Measurements from ENCODE around the gene ACTN2.

The ACTN2 gene

DNA sequence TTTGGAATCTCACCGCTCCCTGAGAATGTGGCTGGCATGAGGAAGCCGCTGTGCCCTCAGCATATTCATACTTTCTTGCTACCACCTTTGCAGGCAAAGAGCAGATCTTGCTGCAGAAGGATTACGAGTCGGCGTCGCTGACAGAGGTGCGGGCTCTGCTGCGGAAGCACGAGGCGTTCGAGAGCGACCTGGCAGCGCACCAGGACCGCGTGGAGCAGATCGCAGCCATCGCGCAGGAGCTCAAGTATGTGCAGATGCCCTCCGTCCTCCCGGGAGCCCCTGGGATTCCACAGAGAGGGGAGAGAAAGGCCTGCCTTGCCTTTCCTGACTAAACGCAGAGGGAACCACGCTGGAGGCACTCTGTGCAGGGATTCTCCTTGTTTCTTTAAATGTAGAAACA lies 58.2 kb downstream of the ACTN2 start:
- DNase-seq, result no peak

DNA sequence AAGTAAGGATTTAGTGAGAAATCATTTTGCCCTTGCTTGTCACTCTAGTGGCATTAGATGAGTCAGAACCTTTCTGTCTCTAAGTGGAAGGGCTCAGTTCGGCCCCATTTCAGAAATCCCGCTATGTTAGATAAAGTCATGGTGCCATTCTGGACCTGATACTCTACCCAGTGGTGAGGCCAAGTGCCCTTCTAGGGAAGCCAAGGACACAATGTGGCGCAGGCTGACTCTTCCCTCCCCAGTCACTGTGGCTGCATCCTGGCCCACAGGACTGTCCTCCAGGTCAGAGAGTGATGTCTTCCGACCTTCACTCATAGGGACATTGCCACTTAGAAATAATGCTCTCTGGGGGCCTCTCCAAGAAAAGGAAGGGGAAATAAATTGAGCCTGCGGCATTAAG lies 60.5 kb downstream of the ACTN2 start:
- DNase-seq, result no peak

DNA sequence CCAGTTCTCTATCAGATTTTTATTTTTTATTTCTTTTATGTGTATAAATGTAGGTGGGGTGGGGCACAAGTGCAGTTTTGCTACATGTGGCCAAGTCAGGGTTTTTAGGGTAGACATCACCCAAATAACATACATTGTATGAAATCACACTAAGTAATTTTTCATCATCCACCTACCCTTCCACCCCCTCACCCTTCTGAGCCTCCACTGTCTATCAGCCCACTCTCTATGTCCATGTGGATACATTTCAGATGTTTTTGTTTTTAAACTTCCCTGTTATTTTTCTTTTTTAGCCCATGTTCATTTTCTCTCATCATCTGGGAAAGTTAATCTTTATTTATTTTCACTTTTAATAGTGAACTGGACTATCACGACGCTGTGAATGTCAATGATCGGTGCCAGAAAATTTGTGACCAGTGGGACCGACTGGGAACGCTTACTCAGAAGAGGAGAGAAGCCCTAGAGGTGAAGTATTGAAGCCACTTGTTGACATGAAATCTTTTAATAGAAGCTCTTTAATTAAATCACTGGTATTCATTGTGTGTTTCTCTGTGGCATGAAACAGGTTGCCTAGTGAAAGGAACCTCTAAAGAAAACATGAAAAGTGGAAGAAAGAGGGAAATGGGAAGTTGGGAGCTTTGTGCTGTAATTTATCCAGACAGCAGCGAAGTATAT lies 61.1 kb downstream of the ACTN2 start:
- DNase-seq, result no peak

DNA sequence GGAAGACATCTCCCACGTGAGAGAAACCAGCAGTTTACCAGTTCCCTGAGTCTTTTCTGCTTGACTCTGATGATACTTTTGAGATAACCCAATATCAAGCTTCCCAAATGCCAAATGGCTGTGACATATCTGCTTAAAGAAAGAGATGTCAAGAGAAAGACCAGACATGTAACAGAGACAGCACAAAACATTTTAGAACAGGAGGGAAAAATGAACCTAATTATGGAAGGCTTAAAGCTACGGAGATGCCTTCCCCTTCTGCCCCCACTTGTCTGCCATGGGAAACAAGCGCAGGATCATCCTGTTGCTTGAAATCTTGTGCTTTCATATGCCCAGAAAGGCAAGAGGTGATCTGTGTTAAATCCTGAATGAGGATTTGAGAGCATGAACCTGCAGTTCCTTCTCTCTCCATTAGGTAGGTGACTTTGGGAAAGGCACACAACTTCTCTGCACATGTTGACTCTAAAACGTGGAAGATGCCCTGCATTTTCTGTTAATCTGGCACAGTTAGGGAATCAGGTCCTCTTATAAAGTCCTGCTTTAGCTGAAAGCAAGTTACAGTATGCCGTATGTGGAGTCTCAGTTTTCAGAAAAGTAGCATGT lies 62.1 kb downstream of the ACTN2 start:
- DNase-seq, result no peak

DNA sequence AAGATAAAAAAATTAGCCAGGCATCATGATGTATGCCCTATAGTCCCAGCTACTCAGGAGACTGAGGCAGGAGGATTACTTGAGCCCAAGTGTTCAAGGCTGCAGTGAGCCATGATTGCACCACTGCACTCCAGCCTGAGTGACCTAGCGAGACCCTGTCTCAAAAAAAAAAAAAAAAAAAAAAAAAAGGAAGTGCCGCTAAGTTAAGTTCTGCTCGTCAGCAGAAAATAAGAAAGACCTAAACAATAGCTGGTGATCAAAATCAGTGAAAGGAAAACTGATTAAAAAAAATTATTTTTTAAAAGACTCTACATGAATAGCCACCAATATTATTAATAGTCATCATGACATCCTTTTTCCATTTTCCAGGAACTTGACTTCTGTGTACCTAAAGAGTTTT lies 64.6 kb downstream of the ACTN2 start:
- no peak for DNase-seq

DNA sequence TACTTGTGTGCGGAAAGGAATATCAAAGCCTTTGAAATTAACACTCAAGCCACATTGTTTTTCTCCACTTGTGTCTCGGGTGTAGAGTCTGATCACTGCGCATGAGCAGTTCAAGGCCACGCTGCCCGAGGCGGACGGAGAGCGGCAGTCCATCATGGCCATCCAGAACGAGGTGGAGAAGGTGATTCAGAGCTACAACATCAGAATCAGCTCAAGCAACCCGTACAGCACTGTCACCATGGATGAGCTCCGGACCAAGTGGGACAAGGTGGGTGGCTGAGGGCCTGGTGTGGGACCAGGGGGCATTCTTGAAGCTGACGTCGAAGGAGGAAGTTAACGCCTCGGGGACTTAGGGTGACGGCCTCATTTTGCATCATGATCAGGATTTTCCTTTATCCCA lies 65.1 kb downstream of the ACTN2 start:
- DNase-seq, result no peak

DNA sequence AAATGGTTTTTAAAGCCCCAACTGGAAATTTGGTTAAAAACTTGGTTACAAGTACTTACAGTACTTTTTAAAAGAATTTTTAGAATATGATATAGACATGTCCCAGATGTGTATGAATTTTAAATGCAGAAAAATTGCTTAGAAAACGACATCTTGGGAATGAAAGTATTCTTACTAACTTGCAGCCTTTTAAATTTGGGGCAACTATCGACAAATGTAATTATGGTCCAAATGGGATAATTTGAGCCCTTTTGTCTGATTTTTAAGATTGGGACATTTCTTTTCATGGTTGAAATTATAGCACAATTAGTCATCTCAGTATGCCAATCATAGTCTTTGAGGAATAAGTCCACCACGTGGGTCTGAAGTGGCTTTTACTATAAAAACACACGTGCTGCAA lies 65.6 kb downstream of the ACTN2 start:
- no peak for DNase-seq

DNA sequence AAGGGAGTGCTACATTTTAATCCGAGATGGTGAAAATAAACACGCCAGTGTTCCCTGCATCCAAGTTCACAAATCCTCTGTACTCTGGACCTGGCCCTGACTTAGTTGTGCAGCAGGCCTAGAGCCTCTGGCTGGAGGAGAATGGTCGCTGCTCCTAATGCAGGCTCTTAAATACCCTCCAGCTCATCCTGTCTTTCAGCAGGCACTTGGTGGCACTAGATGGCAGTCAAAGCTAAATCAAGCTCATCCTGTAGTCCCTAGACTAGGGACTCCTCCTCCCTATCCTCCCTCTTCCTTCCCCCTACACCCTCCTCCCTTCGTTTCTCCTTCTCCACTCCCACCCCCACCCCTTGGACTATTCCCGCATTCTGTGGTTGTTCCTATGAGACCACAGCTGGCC lies 67.2 kb downstream of the ACTN2 start:
- DNase-seq, result no peak

DNA sequence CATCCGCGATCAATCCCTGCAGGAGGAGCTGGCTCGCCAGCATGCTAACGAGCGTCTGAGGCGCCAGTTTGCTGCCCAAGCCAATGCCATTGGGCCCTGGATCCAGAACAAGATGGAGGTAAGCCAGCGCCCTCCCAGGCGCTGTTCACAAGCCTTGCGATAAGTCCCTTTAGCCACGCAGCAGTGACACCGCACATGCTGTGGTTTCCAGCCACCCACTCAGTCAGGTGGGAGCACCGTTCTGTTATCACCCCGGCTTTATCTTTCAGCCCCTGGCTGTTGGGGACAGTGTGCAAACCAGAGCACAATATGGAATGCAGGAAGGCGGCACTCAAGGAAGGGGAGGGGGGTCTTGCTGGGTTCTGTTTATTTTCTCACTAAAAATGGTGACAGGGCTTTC lies 67.7 kb downstream of the ACTN2 start:
- no peak for DNase-seq

DNA sequence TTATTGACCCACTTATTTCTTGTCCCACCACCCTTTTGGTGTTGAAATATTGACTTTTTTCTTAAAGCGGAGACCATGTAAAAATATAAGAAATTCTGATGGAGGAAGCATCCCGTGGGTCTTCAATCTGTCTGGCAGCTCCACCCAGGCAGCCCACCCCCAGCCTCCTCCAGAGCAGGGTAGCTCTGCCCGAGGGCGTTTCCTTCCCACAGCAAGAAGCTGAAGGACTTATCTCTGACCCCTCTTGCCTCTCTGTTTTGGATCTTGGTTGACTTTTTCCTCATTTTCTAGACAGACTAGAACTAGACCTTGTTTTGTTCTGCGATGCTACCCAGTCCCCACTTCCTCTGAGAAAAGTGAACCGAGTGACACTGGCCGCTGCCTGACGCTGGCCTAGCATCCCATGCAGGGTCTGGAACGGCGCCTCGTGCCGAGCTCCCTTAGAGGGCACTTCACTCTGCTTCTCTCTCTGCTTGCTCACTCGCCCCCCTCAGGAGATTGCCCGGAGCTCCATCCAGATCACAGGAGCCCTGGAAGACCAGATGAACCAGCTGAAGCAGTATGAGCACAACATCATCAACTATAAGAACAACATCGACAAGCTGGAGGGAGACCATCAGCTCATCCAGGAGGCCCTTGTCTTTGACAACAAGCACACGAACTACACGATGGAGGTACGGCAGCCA lies 68.4 kb downstream of the ACTN2 start:
- DNase-seq, result no peak

DNA sequence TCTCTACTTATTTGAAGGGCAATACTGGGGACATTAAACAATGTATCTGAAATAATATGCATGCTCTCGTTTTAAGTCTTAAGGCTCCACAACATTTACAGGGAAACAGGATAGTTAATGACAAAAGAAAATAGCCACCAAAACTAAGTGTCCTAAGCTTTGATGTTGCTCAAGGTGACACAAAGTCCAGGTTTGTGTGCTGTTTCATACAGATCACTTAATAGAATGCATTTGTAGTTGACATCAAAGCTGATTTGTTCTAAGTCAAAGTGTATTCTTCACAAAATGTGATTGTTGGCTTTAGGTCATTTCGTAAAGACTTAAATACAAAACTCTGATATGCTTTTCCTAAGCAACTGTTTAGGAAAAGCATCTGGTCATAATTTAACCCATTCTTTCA lies 71.3 kb downstream of the ACTN2 start:
- no peak for DNase-seq

DNA sequence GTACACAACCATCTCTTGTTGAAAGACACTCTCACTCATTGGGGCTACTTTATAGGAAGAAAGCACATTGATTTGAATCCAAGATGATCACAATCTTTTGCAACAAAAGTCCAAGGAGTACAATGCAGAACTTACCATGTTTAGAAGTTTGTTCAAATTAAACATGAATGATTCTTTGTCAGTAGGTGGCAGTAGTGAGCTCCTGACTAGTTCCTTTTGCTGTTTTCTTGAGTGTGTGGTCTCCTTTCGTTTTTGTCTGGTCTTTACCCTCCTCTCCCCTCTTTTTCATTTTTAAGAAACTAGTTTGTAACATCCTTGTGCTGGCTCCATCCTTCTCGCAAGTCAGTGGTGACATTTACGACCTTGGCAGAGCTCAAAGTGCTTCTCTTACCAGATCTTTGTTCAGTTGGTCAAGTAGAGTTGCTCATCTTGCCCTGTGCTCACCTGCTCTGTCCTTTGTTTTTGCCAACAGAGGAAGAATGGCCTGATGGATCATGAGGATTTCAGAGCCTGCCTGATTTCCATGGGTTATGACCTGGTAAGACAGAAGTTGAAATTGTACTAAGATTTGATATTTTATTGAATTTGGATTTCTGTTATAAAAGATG lies 73.1 kb downstream of the ACTN2 start:
- no peak for DNase-seq

DNA sequence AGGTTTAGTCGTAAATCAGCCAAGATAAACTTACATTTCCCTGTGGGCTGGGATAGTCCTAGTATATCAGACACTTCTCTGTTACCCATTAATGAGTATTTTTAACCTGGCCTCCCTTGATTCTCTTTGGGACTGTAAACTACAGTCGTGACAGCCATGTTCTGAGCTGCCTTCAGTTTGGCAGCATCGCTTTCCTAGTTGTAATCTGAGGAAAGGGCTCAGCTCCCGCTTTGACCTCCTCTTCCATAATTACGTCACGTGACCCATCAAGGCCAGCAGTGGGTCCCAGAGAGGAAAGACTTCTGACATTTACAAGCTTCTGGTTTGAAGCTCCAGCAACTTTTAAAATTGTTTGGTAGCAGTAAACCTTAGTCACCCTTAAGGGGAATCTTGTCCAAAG lies 74.2 kb downstream of the ACTN2 start:
- DNase-seq, result no peak

DNA sequence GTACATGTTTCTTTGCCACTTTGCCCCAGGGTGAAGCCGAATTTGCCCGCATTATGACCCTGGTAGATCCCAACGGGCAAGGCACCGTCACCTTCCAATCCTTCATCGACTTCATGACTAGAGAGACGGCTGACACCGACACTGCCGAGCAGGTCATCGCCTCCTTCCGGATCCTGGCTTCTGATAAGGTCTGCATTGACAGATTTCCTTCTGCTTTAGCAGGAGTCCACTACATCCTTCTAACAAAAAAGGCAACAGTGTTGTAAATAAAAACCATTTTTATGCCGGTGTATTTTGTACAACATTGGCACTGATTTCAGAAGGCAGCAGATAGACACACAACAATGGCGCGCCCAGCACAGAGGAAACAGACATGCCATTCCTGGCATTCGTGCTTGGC lies 74.7 kb downstream of the ACTN2 start:
- no peak for DNase-seq

DNA sequence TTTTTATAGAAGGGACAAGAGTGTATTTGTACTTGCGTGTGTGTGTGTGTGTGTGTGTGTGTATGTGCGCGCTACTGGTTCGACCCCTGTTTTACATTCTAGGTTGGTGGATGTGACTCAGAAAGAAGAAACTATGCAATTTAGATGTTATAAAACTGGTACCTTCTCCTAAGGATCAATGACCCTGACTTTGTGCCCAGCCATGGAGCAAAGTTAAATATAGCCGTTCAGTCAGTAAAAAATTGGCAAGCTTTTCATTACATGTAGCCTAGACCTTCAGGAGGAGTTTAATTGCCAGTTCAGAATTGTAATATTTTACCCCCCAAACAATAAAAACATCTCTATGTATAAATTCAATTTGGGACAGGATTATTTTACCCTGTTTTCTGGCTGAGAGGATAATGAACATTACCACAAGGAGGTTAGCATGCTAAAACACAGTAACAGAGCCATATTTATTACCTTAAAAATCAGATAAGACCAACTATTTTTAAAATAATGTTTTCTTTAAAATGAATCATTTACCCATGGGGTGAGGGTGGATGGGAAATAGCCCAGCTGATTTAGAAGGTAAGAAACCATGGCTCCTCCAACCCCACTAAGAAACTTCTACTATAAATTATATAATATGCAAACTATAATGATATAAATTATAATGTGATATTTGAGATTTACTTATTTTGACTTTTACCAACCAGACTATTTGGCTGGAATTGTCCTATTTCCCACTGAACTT lies 75.3 kb downstream of the ACTN2 start:
- no peak for DNase-seq

DNA sequence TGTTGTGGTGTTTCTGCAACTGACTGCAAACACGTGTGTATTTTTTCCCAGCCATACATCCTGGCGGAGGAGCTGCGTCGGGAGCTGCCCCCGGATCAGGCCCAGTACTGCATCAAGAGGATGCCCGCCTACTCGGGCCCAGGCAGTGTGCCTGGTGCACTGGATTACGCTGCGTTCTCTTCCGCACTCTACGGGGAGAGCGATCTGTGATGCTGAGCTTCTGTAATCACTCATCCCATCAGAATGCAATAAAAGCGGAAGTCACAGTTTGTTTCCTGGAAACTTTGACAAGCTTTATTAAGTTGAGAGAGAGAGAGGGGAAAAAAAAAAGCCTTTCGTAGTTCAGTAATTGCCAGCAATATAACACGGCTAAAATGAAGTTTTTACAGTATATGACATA lies 76.1 kb downstream of the ACTN2 start:
- no peak for DNase-seq

DNA sequence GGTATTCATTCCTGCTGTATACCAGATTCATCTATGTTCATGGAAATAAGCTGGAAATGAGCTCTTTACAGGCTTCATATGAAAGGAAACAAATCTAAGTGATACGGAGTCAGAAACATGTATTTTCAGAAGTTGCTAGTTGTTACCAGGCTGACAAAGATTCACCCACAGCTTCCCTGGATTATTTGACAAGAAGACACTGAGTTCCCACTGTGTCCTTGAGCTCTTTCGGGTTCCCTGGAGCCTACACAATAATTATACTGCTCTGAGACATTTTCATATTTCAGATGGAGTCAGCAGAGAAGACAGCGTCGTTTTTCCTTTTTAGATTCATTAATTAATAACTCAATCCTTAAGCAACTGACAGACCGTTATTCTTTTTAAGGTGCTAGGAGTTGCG lies 79.5 kb downstream of the ACTN2 start:
- no peak for DNase-seq

DNA sequence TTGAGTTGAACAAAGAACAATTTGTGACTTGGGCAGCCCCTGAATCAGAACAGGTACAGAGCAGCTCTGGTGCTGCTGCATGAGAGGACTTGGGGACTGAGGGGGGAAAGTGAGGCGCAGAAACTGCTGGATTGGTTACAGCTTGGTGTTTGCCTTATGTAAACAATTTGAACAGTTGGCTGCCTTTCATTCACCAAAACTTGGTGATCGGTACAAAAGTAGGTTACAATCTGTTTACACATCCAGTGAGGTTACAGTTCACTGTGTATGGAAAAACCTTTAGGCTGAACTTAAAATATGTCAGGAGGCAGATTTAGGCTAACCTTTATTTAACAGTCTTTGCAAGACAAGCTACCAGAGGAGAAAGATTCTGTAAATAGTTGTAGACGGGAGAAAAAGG lies 80.2 kb downstream of the ACTN2 start:
- no peak for DNase-seq

DNA sequence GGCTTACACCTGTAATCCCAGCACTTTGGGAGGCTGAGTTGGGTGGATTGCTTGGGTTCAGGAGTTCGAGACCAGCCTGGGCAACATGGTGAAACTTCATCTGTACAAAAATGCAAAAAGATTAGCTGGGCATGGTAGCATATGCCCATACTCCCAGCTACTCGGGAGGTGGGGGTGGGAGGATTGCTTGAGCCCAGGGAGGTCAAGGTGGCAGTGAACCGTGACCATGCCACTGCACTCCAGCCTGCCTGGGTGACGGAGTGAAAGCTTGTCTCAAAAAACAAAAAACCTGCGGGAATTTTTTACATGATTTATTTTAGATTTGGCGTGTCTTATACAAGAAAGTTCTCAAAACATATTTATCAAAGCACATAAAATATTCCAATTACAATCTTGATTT lies 81.0 kb downstream of the ACTN2 start:
- DNase-seq, result no peak

DNA sequence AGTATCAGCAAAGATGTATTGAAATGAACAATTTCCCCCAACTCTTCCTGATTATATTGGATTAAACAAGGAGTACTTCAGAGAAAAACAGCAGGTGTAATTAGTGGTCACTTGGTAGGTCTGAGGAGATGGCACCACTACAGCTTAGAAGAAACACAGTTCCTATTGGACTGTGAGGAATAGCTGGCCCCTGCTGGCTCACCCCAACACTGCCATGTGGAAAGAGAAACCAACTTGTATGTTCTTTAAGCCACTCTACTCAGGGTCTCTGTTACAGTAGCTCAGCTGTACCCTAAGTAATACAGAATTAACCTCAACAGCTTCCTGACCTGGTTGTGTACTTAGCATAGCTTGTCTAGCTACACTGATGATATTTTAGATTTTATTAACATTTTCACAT lies 82.3 kb downstream of the ACTN2 start:
- no peak for DNase-seq

DNA sequence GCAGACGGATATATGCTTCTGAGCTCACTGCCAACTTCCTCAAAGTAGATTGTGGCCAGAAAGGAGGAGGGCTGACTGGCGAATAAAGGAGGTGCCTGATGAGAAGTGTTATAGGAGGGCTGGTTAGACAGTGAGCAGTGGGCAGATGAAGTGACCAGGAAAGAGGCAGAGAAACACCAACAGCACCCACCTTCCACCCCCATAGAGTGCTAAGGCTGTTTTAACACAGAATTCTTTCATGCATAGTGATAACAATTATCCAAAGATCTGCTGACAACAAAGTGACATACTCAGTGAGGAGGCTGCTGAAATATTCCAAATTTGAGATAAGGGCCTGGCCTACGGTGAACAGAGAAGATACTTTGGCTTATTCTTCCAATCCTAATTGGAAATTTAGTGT lies 87.6 kb downstream of the ACTN2 start:
- no peak for DNase-seq

DNA sequence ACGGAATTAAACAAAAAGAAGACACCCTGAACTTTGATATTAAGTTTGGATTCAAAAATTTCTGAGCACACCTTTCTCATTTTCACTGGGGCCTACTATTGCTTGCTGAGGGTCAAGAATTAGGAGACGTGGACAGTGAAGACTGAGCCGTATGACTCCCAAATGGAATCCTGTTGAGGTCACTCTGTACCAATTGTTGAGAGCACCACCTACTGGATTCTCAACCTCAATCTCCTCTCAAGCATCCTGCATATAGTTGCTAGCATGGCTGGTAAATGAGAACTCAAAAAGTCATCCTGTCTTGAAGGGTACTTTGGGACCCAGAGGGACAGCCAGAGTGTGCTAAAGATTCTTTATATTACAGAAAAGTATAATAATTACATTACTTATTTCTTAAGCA lies 88.6 kb downstream of the ACTN2 start:
- DNase-seq, result no peak

DNA sequence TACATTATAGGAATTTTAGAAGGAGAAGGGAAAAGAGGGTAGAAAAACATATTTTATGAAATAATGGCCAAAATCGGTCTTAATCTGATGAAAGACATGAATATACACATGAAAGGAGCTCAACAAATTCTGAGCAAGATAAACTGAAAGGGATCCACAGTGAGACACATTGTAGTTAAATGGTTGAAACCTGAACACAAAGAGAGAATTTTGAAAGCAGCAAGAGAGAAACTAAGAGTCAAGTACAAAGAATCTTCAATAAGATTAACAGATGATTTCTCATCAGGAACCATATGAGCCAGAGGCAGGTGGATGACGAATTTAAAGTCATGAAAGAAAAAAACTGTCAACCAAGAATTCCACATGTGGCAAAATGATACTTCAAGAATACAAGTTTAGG lies 93.0 kb downstream of the ACTN2 start:
- DNase-seq, result no peak

DNA sequence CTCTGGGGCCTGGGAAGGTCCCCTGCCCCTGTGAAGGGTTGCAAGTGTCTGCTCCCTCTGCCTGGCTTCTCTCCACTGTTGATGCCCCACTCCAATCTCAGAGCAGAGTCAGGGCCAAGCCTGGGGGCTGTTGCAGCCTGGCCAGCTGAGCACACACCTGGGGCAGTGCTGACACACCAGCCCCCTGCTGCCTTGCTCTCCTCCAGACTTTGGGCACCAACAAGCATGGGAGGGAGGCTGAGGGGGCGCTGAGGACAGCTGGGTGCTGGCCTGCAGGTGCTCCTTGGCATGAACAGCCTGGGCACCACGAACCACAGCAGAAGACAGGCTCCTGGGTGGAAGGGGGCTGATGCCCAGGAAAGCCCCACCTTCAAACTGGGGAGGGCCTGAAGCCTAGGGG lies 99.2 kb downstream of the ACTN2 start:
- DNase-seq, result no peak
